ENCODE data around the gene HAUS7. TPM values are rescaled to one million over a fixed set of nuclear protein-coding genes. Genes with fewer than 3 reads are reported as not detected.

The HAUS7 gene
- total and polyA plus RNA-seq, 8 donors = 1.8 to 75.3 (median 14.7) TPM

DNA sequence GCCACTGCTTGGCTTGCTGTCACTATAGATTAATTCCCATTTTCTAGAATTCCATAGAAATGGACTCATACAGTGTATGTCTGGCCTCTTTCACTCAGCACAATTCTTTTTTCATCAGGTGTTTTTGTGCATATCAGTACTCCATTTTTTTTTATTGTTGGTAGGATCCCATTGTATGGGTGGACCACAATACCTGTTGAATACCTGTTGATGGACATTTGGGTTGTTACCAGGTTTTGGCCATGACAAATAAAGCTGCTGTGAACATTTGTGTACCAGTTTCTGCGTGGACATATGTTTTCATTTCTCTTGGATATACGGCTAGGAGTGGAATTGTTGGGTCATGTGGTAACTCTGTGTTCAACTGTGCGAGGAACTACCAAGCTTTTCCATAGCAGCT lies 44.2 kb downstream of the HAUS7 start:
- H3K27ac ChIP-seq = no peak overlapping the region
- no peak for DNase-seq
- no peaks in the 10 kb centered on the region for H3K4me1 ChIP-seq
- H3K27me3 ChIP-seq = peaks cover 0 to 9% (median 0%) of the 10 kb centered on the region in 3 donors
- WGBS, 5 donors = 81 to 99% (median 90%) methylated on average over 3 of the region's 3 CpGs
- peaks cover 0 to 6% (median under 1%) of the 10 kb centered on the region in 4 donors for H3K36me3 ChIP-seq
- TF ChIP-seq CTCF (IDR thresholded peaks at IDR 0.05) (no peak), POLR2AphosphoS5 (IDR thresholded peaks at IDR 0.05) (no peak), EP300 (IDR thresholded peaks at IDR 0.05) (no peak), POLR2A (IDR thresholded peaks at IDR 0.05) (no peak)
- intact Hi-C loops (cut with DNase I; ENCODE audit: low total_unique reads) = no loop called here
- peaks cover 0 to 26% (median 8%) of the 10 kb centered on the region in 4 donors for H3K9me3 ChIP-seq
- no peak overlapping the region for H3K4me3 ChIP-seq

DNA sequence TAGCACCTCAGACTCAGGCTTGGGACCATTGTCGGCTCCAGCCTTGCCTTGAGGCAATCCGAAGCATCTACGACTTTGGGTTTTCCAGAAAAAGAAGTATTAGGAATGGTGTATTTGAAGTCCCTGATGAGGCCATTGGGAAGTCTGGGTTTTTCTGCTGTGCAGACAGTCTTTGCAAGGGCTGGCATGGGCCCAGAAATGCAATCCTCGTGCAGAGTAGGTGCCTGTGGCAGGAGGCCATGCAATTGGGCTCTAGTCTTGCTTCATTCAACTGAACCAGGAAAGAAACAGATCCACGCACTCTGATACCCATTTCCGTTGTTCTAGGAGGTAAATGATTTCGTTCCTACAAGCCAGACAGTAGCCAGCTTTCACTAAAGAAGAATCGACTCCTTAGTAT lies 46.7 kb downstream of the HAUS7 start:
- peaks cover 0 to 12% (median 4%) of the 10 kb centered on the region in 4 donors for H3K9me3 ChIP-seq
- H3K36me3 ChIP-seq = peaks cover 0 to 11% (median 4%) of the 10 kb centered on the region in 4 donors
- intact Hi-C loops (cut with DNase I; ENCODE audit: low total_unique reads) = no loop called here
- no peak overlapping the region for H3K27ac ChIP-seq
- 76 to 87% (median 80%) methylated on average over 8 of the region's 8 CpGs for WGBS, 5 donors
- H3K27me3 ChIP-seq = peaks cover 0 to 4% (median 0%) of the 10 kb centered on the region in 3 donors
- DNase-seq = no peak
- TF ChIP-seq POLR2AphosphoS5 (IDR thresholded peaks at IDR 0.05) (no peak), EP300 (IDR thresholded peaks at IDR 0.05) (no peak), CTCF (IDR thresholded peaks at IDR 0.05) (no peak), POLR2A (IDR thresholded peaks at IDR 0.05) (no peak)
- H3K4me1 ChIP-seq = no peaks in the 10 kb centered on the region
- H3K4me3 ChIP-seq = no peak overlapping the region

GRCh38 chrX:153421856-153422255 lies 48.5 kb downstream of the HAUS7 start:
- no peaks in the 10 kb centered on the region for H3K9me3 ChIP-seq
- no peak for DNase-seq
- peaks cover 0 to 11% (median 4%) of the 10 kb centered on the region in 4 donors for H3K36me3 ChIP-seq
- no peak overlapping the region for H3K4me3 ChIP-seq
- TF ChIP-seq POLR2A (IDR thresholded peaks at IDR 0.05) (no peak), POLR2AphosphoS5 (IDR thresholded peaks at IDR 0.05) (no peak), EP300 (IDR thresholded peaks at IDR 0.05) (no peak), CTCF (IDR thresholded peaks at IDR 0.05) (no peak)
- H3K4me1 ChIP-seq = no peaks in the 10 kb centered on the region
- peaks cover 0 to 3% (median 0%) of the 10 kb centered on the region in 3 donors for H3K27me3 ChIP-seq
- intact Hi-C loops (cut with DNase I; ENCODE audit: low total_unique reads) = no loop called here
- no peak overlapping the region for H3K27ac ChIP-seq
- WGBS, 5 donors = 90 to 93% (median 92%) methylated on average over 5 to 18 of the region's 18 CpGs

DNA sequence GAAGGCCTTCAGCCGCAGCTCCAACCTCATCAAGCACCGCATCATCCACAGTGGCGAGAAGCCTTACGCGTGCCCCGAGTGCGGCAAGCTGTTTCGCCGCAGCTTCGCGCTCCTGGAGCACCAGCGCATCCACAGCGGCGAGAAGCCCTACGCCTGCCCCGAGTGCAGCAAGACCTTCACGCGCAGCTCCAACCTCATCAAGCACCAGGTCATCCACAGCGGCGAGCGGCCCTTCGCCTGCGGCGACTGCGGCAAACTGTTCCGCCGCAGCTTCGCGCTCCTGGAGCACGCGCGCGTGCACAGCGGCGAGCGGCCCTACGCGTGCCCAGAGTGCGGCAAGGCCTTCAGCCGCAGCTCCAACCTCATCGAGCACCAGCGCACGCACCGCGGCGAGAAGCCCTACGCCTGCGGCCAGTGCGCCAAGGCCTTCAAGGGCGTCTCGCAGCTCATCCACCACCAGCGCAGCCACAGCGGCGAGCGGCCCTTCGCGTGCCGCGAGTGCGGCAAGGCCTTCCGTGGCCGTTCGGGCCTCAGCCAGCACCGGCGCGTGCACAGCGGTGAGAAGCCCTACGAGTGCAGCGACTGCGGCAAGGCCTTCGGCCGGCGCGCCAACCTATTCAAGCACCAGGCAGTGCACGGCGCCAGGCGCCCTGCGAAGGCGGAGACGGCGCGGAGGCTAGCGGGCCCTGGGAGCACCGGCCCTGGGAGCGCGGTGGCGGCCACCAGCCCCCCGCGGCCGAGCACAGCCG lies 49.4 kb downstream of the HAUS7 start:
- Histone ChIP-seq H3K4me1 (no peaks in the 10 kb centered on the region), H3K27ac (no peak overlapping the region), H3K9me3 (no peaks in the 10 kb centered on the region), H3K36me3 (peaks cover 0 to 11% (median 4%) of the 10 kb centered on the region in 4 donors), H3K4me3 (no peak overlapping the region), H3K27me3 (no peaks in the 10 kb centered on the region)
- intact Hi-C loops (cut with DNase I; ENCODE audit: low total_unique reads) = no loop called here
- 89 to 95% (median 93%) methylated on average over 35 to 88 of the region's 91 CpGs for WGBS, 5 donors
- no peak for DNase-seq
- no peak for TF ChIP-seq EP300 (IDR thresholded peaks at IDR 0.05)
- TF ChIP-seq POLR2AphosphoS5 (IDR thresholded peaks at IDR 0.05) = no peak
- no peak for TF ChIP-seq POLR2A (IDR thresholded peaks at IDR 0.05)
- no peak for TF ChIP-seq CTCF (IDR thresholded peaks at IDR 0.05)

Measured in stomach (tissue), 9 donors.